GM18526 (cell line): ENCODE measurements around the gene MCM6.

Experiments used
- POLR2A ChIP-seq: IDR thresholded peaks from 3 replicates; pipeline ENCODE4 v1.6.1; 2011; ENCODE audit not compliant: insufficient read length; ENCODE audit errors: extremely low read depth

Gene MCM6

GRCh38 chr2:135832891-135833290, 43.4 kb downstream of the MCM6 start:
- TF ChIP-seq POLR2A: no peak

GRCh38 chr2:135831180-135831812, 44.9 kb downstream of the MCM6 start:
- TF ChIP-seq POLR2A: no peak

DNA sequence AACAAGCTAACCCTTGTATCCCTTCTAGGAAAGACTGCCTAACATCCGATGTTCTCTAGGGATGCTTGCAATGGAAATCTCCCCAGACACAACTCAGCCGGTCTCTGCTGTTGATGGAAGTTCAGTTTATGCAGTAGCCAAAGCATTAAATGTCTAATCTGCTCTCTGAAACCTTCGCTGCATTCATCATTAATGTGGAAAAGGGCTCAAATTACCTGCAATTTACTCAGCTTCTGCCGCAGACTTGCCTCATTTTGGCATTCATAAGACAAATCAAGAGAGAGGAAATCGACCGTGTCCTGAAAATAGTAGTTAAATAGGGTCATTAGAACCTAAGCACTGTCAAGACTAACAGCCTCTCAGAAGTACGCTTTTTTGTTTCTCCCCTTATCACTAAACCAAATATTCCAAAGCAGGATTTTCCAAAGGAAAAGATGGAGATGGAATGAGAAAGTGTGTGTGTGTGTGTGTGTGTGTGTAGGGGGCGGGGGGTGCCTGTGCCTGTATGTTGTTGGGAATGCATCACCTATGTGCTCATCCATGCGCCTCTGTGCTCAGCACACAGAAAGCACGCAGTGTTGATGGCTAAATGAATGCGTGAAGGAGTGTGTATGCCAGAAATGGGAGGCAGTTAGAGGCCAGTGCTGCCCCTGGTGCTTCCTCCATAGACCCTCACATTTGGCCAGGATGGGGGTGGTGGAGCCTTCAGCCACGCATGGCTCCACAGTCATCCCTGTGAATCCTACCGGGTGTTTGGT, 46.7 kb downstream of the MCM6 start:
- TF ChIP-seq POLR2A: no peak

- no peak for TF ChIP-seq POLR2A
These were observed 49.7 kb downstream of the MCM6 start for GRCh38 chr2:135826544-135826943.

DNA sequence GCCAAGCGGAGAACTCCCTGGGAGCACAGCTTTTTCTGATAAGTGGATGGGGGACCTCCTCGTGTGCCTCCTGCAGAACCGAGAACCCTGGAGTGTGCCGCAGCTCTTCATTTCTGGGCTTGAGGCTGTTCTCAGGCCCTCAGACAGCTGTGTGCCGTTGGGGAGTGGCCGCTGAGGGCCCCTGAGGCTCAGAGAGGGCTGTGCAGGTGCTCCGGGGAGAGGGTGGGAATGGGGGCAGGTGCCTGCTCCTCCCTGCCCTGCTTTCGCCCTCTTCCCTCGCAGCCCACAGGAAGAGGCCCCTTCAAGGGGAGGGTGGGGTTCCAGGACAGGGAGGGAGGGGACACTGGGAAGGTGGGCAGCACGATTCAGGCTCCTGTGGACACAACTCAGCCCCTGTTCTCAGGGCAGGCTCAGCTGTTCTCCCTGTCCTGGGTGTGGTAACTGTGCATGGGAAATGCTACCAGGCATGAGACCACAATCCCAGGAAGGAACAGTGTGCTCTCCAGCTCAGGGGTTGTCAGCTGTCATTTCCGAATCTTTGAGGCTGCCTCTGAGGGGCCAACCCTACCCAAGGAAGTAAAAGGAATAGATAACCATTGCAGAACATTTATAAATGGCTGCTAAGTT, 50.6 kb downstream of the MCM6 start:
- no peak for TF ChIP-seq POLR2A

DNA sequence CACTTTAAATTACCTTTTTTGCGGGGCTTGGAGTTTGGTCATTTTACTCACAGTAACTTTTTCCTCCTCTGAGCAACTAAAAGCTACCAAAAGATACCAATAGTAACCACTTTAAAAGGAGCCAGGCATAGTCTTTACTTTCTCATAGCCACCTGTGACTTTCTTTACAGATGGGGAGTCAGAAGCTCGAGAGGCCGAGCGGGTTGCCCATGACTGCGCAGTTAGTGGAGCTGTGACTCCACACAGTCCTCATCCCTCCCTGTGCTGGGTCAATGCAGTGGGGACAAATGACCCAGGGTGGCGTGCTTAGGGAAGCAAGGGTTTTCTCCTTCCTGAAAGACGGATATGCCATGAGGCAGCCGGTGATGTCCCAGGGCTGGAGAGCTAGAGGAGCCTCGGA, 51.1 kb downstream of the MCM6 start:
- no peak for TF ChIP-seq POLR2A

- no peak for TF ChIP-seq POLR2A
These were observed 53.4 kb downstream of the MCM6 start for GRCh38 chr2:135822855-135823254.

GRCh38 chr2:135821190-135821589, 55.1 kb downstream of the MCM6 start:
- TF ChIP-seq POLR2A: no peak

DNA sequence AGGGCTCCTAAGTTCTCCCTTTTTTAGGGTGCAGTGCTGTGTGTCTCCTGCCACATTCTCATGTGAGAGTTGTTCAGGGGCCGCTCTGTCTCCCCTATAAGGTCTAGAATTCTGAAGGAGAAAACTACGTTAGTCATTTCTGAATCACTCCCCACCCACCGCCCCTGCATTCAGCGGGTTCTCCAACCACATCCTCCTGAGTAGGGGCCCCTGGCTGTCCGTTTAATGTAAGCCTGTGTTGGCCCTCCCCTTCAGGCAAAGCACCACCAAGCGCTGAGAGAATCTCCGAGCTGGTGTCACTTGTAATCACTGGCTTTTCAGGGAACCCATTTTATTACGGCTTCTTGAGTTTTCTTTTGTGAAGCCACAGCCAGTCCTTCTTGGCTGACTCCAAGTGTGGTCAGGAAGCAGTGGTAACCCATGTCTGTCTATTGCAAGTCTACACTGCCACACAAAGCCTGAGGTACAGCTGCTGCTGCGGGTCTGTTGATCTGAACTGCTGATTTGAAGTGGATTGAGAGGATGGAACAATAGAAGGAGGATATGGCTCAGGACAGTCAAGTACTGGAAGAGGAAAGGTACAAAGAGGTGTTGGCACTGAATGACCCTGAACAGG, 56.1 kb downstream of the MCM6 start:
- TF ChIP-seq POLR2A: no peak

DNA sequence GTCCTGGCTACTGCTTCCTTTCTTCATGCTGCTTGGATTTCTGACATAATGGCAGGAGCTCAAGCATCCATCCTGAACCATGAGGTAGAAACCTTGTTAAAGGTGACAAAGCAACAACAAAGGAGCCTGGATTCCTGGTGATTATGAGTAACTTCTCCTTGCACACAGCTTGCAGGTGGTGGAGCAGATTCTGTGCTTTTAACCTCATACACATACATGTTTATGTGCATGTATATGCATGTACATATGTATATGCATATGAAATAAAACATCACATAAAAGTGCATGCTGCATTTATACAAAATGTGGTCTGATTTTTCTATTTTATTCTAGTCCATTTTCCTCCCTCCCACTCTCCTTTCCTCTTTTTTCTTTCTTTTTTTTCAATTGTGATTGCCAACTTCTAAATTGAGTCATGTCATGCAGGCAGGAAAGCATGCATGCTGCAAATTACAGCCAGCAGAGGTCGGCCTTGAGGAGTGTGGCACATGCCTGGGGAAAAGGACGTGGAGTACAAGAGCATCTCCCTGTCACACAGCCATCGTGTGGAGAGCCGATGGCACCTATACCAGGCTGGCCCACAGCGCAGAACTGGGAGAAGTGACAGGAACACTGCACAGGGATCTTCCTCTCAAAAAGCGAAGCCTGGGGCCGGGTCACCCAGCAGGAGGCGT, 57.2 kb downstream of the MCM6 start:
- no peak for TF ChIP-seq POLR2A

- no peak for TF ChIP-seq POLR2A
These were observed 58.3 kb downstream of the MCM6 start for GRCh38 chr2:135817951-135818350.

- no peak for TF ChIP-seq POLR2A
These were observed 58.8 kb downstream of the MCM6 start for GRCh38 chr2:135817466-135817865.

DNA sequence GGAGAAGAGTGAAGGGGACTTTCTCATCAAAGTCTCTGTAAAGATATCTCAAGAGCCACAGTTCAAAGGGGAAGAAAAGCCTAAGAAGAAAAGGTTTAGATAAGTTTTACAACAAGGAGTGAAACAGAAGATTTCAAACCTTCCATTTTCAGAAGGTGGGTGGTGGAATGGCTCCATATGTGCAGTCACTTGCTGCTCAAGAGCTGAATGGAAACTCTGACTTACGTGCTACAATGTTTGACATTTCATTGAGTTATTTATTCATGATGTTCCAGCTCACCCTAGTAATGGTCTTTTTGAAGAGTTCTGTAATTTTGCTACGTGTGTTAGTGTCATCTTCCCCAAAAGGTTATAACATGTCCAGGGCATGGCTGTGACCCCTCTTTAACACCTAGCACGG, 61.0 kb downstream of the MCM6 start:
- TF ChIP-seq POLR2A: no peak

DNA sequence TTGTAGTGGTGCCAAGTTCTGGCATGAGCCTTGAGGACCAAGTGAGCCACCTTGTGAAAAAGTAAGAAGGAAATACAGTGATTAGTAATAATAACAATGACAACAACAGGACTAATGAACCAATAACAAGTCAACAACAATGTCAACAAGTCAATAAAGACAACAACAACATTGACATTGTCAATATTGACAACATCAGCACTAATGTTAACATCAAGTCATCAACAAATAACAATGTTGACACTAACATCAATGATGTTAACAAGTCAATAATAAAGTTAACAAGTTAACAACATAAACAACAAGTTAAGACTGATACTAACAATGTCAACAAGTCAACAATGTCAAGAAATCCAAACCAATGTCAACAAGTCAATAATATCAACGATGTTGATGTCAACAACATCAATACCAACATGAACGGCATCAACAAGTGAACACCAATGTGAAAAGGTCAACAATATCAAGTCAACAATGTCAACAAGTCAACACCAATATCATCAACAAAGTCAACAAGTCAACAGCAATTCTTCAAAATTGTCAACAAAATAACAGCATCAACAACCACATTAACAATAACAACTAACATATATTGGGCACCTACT, 63.2 kb downstream of the MCM6 start:
- no peak for TF ChIP-seq POLR2A

DNA sequence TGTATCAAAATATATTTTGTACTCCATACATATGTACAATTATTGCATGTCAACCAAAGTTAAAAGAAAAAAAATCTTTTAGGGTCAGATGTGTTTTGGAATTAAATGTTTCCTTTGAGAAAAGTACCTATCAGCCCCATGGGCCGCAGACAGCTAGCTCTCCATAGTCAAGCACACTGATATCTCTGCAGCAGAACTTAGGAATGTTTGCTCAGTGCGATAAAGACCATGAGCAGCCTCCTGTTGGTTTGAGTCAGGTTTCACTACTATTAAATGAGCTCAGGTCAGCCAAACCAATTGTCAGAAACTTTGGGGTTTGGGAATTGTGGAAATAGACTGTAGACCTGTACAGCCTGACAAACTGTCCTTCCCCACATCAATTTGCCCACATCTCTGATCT, 73.0 kb downstream of the MCM6 start:
- TF ChIP-seq POLR2A: no peak

DNA sequence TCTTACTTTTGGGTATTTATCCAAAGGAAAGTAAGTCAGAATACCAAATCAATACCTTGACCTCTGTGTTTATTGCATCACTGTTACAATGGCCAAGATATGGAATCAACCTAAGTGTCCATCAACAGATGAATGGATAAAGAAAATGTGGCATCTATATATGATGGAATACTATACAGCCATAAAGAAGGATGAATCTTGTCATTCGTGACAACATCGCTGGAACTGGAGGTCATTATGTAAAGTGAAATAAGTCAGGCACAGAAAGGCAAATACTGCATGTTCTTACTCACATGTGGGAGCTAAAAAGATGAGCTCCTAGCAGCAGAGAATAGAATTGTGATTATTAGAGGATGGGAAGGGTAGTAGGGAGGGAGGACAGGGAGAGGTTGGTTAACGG, 73.9 kb downstream of the MCM6 start:
- no peak for TF ChIP-seq POLR2A
